ENCODE results near the gene VSIG10L.
A peak's percentile ranks its signal among the peaks of the same experiment; 100 is the strongest.

The VSIG10L gene

DNA sequence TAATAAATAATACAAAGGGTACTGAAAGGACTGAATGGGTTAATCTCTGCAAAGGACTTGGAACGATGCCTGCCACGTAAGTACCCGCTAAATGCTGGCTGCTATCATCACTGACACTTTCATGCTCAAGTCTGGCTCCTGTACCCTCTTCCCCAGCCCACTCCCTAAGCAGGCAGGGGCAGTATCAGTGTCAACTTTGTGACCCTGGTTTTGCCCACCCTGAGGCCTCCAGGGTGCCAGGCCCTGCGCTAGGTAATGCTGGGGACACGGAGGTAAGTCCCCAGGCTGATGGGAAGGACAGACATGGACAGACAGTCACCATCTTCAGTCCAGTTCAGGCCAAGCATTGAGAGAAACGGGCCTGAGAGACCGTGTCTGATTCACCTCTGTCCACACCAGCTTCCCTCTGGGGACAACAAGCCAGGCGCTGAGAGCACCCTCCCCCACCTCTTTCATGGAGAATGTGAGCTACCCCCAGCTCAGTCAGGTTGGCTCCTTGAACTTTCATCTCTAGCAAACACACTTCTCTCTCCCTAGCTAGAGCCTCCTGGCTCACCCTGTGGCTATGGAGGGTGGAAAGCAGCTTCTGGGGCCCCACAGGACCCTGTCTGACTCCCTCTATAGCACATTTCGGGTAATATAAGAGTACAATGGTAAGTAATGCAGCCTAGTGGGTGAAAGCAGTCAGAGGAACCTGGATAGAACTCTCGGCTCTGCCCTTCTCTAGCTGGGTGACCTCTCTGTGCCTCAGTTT is 23.4 kb upstream of the VSIG10L start:
- DNase-seq (ENCODE audit: low read depth): no peak

DNA sequence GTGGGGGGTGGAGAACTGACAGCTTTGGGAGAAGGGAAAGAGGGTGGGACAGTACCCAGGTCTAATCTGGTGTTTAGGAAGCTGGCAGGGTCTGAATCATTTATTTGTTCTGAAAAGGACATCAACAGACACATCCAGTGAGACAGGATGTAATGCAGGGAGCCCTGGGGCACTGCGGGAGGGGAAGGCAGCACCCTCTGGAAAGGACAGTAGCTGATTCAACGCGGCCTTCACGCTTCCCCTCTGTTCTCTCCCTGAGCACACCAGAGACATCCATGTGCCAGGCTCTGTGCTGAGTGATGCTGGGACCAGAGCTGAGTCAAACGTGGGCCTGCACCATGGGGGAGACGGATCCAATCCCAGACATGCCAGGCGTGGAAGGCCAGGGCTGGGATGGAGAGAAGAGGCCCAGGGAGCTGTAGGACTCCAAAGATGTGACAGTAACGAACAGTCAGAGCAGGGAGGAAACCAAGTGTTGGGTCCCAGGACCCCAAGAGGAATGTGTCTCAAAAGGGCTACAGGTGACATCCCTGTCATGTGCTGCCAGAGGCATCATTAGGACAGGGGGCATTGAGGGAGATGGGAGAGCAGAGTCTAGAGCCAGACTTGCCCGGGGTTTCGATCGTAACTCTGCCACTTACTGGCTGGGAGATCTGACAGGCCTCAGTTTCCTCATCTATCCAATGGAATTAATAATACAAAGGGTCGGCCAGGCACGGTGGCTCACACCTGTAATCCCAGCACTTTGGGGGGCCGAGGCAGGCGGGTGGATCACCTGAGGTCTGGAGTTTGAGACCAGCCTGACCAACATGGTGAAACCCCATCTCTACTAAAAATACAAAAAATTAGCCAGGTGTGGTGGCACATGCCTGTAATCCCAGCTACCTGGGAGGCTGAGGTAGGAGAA is 22.5 kb upstream of the VSIG10L start:
- no peak for DNase-seq (ENCODE audit: low read depth)

DNA sequence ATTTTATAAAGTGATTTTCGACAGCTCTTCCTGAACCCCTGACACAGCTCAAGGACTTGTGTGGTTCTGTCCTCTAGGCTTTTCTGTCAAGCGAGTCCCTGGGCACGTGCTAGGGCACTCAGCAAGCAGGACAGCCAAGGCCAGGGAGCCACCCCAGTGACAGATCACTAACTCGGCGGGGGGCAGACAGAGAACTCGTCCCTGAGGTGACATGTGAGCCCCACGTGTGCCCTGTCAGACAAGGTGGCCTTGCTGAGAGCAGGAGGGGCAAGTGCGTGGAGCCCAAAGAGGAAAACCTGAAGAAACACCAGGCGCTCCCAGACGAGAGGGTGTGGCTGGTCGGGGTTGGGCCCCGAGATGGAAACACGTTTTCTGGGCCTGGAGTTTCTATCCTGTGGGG is 19.3 kb upstream of the VSIG10L start:
- DNase-seq (ENCODE audit: low read depth): no peak

DNA sequence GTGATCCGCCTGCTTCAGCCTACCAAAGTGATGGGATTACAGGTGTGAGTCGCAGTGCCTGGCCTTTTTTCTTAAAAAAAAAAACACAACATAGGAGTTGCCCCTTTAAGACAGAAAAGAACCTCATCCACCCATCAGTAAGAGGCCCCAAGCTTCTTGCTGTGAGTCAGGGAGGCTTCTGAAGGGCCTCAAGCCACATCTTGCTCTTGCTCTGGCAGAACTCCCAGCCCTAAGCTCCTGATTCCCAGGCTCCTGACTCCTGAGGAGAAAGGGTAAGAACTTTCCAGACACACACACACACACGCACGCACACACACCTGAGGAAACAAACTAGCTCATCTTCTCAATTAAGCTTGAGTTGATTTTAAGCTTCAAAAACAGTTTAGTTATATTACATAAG is 17.4 kb upstream of the VSIG10L start:
- DNase-seq (ENCODE audit: low read depth): no peak

DNA sequence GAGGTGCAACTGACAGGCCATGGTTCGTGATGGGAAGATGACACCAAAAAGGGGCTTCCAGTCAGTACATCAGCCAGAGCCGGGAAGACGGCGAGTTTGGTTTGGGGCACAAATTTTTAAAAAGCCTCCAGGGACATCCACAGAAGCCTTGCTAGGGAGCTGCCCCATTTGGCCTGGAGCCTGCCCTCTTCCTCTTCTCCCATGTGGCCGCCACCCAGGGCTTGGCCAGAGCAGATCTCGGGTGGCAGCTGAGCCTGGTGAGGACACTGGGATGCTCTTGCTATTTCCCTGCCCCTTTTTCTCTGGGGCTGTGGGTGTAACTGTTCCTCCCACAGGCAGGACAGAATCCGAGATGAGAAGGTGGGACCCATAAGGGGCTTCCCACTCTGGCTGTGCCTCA is 16.0 kb upstream of the VSIG10L start:
- DNase-seq (ENCODE audit: low read depth): no peak

DNA sequence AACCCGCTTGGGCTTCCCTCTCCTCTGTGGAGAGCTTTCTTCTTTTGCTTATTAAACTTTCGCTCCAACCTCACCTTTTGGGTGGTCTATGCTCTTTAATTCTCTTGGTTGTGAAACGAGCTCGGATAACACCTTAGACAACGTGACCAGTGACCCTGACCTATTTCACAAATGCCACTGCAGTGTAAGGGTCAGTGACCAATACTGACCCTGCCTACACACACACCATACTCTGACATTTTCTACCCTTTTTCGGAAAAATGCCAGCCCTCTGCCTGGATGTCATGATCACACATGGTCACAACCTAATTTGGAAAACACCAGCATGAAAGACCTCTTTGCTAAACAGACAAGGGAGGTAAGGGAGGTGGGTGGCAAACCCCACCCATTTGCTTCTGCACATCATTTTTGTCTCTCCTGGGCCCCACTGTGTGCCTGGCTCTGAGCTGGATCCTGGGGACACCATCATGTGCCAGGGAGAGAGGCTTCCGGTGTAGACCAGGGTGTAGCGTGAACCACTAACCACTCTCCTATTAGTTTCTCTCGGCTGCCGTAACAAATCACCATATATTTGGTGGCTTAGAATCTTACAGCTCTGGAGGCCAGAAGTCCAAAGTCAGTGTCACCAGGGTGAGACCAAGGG is 14.3 kb upstream of the VSIG10L start:
- DNase-seq (ENCODE audit: low read depth): no peak

DNA sequence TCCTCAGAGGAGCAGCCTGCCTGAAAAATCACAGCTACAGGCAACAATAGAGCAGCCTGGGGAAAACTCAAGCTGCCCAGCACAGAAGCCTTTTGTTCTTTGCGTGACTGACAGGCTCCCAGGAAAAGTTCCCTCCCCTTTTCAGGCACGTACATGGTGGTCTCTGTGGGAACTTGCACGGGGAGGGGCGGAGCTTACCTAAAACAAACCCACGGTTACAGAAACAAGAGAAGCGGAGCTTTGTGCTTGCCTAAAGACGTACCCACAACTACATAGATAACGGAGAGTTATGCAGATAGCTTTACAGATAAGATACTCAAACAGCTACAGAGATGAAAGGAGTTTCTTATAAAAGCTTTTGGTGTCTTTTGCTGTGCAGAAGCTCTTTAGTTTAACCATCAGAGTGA is 12.8 kb upstream of the VSIG10L start:
- no peak for DNase-seq (ENCODE audit: low read depth)

DNA sequence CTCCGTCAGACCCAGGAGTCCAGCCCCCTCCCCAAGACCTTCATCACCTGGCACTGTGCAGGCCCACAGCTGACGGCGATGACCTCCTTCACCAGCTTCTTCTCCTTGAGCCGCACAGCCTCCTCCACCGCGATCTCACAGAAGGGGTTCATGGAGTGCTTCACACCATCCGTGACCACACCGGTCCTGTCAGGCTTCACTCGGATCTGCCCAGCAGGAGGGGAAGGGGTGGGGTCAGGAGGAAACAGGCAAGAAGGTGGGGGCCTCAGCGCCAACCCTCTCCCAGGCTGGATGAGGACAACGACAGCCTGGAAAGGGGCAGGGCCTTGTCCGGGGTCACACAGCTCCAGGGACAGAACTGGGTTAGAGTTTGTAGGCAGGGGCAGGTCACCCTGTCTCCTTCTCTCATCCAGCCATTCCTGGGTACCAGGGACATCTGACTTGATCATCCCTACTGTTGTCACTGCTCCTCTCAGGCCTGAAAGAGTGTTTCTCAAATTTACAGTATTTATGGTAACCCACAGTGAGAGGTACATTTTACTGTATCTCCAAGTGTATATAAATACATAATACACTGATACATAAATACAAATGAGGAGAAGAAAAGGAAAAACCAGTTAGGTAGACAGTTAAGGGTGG is 12.3 kb upstream of the VSIG10L start:
- no peak for DNase-seq (ENCODE audit: low read depth)

DNA sequence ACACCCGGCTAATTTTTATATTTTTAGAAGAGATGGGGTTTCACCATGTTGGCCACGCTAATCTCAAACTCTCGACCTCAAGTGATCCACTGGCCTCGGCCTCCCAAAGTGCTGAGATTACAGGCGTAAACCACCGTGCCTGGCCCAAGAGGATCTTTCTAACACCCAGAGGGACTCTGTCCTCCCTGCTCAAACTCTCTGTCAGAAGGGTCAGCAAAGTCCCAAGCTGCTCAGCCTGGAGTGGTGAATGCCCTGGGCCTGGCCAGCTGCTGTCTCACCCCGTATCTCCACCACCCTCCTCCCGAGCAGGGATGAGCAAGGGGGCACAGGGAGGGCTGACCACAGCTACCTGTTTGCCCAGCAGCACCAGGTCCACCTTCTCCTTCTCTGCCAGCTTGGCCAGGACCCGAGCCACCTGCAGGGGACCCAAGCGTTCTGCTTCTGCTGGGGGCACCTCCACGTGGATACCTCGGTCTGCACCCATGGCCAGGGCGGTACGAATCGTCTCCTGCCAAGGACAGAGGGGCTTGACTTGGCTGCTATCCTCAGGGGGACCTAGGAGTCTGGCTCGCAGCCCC is 10.9 kb upstream of the VSIG10L start:
- DNase-seq (ENCODE audit: low read depth): no peak

DNA sequence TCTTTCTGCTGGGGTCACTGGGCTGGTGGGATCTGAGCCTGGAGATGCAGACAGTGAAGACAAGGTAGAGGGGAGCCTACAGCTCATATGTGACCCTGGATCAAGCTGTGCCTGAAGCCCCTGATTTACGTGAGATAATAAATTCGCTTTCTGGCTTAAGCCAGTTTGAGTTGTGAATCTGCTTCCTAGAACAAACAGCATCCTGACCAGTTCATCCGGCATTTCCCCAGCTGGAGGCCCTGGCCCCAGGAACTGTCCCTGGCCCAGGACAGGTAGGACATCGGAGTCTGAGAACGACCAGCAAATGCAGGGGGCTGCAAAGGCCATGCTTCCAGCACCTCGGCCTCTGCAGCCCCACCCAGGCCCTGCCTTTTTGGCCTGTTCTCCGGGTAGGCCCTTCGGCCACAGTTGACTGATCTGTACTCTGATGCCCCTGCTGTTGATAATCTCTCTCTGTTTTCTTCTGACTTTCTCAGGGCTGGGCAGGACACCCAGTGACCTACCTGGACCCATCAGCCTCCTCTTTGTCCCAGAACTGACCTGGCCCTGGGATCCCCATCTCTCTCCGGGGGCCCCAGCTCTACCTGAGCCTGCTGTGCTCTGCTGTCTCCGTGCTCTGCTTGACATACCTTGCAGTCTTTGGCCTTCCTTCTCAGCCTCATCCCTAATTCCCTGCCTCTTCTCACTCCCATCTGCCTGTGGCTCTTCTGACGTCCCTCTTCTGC is 9.5 kb upstream of the VSIG10L start:
- no peak for DNase-seq (ENCODE audit: low read depth)

DNA sequence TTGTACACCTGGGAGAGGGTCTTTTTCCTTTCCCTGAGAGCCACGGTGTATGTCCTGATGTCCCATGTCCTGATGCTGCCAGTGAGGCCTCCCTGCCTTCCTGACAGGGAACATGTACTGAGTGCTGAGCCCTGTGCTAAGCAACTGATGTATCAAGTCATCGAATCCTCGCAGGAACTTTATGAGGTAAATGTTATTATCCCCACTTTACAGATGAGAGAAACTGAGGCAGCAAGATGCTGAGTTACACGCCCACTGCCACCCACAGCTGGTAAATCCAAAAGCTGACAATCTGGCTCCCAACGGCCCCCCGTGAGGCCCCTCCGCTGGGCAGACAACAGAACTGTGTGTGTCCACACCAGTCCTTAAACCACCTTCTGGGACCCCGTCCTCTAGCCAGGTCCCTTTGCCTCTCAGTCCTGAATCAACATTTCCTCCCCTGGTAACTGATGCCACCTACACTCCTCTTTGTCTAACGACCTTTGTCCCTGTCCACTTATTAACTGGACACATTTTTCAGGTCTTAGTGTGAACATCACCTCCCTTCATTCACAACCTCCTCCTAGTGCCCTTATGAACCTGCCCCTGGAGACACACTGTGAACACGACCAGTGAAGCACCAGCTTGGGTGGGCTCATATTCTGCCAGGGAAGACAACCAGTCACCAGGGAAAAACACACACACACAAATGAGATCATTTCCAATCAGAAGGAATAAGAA is 5.4 kb upstream of the VSIG10L start:
- no peak for DNase-seq (ENCODE audit: low read depth)

DNA sequence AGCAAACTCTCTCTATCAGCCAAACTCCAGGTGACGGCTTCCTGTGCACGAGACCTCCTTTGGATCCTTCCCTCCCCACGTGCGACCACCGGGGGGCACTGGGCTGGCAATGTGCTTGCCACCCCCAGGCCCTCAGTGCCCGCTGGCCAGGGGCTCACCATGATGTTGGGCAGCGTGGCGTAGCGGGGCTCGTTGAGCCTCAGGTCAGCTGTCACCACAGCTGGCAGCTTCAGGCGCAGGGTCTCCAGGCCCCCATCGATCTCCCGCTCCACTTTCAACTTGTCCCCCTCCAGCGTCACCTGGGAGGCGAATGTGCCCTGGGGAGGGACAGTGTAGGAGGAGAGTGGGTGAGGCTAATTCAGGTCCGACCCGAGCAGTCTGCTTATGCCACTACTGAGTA is 4.8 kb upstream of the VSIG10L start:
- DNase-seq (ENCODE audit: low read depth): no peak

DNA sequence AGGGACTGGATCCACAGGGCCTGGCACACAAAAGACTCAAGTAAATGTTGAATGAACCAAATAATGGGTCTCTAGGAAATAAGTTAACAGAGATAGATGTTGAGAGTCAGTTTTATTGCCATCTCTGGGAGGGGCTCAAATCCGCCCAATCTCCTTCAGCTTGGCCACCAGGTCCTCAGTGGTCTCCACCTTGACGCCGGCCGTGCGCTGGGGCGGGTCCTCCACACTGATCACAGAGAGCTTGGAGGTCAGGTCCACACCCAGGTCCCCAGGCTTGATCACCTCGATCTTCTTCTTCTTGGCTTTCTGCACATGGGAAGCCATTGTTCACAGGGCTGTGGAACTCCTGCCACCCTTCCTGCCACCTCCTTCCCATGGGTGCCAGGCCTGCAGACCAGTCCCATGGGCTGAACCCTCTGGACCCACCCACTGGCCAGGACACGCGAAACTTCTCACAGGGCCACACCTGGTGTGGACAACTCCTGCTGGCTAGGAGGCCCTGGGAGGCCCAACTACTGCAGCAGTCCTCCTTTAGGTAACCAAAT is 3.2 kb upstream of the VSIG10L start:
- no peak for DNase-seq (ENCODE audit: low read depth)

DNA sequence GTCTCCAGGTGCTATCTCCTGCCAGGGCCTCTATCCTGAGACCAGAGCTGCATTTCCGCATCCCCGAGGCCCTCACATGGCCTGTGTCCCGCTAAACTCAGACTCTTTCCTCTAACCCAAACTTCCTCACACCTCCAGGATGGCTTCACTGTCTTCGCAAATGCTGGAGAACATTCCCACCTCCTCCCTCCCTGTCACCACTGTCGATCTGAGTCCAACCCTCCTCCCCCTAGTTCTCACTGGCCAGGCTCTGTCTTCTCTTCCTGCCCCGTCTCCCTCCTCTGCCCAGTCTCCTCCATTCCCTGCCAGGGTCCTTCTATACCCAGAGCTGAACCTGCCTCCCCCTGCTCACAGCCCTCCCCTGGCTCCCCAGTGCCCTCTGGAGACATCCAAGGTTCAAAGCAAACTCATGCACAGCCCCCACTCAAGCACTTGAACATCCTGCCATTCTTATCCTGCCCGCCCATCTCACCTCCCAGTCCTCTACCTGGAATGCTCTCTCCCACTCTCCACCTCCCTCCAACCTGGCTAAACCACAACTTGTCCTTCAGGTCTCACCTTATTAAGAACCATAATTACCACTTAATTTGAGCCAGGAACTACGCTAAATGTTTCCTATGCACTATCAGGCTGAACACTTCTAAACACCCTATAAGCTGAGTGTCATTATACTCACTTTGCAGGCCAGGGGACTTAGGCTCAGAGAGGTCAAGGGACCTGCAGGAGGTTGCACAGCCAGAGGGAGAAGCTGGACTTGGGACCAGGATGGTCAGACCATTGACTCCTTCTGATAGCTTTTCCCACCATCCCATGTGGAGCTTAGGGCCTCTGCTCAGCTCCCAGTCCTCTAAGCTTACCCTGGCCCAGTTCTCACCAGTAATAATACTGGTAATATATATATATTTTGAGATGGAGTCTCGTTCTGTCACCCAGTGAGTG is 961 bp upstream of the VSIG10L start:
- no peak for DNase-seq (ENCODE audit: low read depth)

DNA sequence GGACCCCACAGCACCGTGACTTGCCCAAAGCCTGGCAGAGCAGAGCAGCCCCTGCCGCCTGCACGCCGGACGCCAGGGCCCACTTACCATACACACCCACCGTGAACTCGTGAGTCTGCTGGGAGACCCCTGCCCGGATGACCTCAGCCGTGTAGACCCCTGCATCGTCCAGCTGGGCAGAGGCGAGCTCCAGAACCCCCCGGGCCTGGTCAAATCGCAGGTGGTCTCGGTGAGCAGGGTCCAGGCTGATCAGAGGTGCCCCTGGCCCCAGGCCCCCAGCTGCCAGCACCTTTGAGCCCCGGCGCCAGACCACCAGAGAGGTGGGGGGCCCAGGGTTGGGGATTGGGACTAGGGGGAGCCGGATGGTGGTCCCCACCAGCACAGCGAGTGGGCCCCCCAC is 873 bp downstream of the VSIG10L start:
- no peak for DNase-seq (ENCODE audit: low read depth)

DNA sequence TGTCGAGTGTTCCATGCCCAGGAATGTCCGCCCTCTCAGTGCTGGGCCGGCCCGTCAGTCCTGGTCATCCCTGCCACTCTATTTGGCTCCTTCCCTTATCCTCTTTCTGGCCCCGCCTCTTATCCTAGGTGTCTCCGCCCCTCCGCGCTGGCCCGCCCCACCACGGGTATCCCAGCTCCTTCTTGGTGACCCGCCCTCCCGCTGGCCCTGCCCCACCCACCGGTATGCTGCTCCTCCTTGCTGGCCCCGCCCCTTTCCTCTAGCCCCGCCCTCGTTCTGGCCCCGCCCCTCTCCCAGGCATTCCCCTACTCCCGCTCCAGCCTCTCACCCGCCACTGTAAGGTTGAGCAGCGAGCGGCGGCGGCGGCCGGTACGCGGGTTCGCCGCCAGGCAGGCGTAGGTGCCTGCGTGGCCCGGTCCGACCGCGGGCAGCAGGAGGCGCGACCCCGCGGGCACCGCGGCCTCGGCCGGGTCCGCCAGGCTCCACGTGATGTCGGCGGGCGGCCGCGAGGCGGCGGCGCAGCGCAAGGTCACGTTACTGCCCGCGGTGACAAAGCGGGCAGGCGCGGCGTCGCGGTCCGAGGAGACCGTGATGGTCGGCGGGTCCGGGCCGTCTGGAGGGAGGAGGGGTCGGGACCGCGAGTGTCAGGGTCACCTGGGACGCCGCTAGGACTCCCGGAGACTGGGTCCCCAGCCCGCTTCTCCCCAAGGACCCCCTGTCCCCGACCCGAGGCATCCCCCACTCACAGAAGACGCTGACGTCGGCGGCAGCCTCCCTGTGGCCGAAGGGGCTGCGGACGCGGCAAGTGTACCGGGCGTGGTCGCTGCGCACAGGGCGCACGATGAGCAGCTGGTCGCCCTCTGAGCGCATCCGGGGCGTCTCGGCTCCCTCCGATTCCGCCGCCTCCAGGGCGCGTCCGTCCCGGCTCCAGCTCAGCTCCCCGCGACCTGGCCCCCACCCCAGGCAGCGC is 2.0 kb downstream of the VSIG10L start:
- peak; percentile 98 for DNase-seq (ENCODE audit: low read depth)

DNA sequence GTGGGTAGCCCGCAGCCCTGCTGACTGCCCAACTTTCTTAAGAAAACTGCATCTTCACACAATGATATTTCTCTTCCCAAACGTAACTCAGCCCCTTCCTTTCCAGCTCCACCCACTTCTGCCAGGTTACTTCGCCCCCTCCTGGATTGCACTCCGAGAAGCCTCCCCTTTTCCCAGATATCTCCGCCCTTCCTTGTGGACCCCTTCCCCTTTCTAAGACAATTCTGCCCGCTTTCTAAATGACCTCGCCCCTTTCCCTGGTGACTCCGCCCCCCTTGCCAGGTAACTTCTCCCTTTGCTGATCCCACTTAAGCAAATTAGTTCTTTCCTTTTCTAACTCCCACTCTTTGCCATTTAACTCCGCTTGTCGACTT is 2.6 kb downstream of the VSIG10L start:
- peak; percentile 23 for DNase-seq (ENCODE audit: low read depth)

All from activated T-cell treated with anti-CD3 and anti-CD28 coated beads for 48 hours (primary cell).